Osteoblast (primary cell): ENCODE measurements around the gene LSS. TPM values are rescaled to one million over a fixed set of nuclear protein-coding genes. Genes with fewer than 3 reads are reported as not detected.

ENCODE experiments used
- DNase-seq: peaks from one replicate; pipeline ENCODE4 v3.0.0; 2011; ENCODE audit warnings: low spot score, mixed read lengths; ENCODE audit not compliant: insufficient read length; ENCODE audit errors: missing footprints
- H2AFZ ChIP-seq: 2 replicates; pipeline ENCODE4 v1.6.0; 2011; ENCODE audit warnings: mild to moderate bottlenecking, low read length
- H3K27ac ChIP-seq: 2 replicates; pipeline ENCODE4 v1.5.1; 2011; ENCODE audit warnings: mild to moderate bottlenecking, low read depth, low read length, moderate library complexity
- H3K27me3 ChIP-seq: 2 replicates; pipeline ENCODE4 v1.6.0; 2012; ENCODE audit warnings: mild to moderate bottlenecking, control low read depth, inconsistent platforms, low read length, moderate library complexity; ENCODE audit not compliant: insufficient read depth
- H3K36me3 ChIP-seq: 2 replicates; pipeline ENCODE4 v1.5.1; 2011; ENCODE audit warnings: mild to moderate bottlenecking, low read length, control low read depth, moderate library complexity; ENCODE audit not compliant: insufficient read depth
- H3K4me1 ChIP-seq: 2 replicates; pipeline ENCODE4 v1.5.1; 2011; ENCODE audit warnings: mild to moderate bottlenecking, low read length, control low read depth, moderate library complexity; ENCODE audit not compliant: insufficient read depth
- H3K4me2 ChIP-seq: 2 replicates; pipeline ENCODE4 v1.6.0; 2011; ENCODE audit warnings: mild to moderate bottlenecking, low read length; ENCODE audit not compliant: insufficient read depth
- H3K4me3 ChIP-seq: fragments of 200-600 bp; sonication (generic); 3 replicates; pipeline ENCODE4 v1.5.1; 2012; ENCODE audit warnings: mild to moderate bottlenecking, low read length, inconsistent platforms; ENCODE audit not compliant: insufficient read depth
- H3K79me2 ChIP-seq: 2 replicates; pipeline ENCODE4 v1.6.0; 2012; ENCODE audit warnings: mild to moderate bottlenecking, low read length, control low read depth, inconsistent platforms; ENCODE audit not compliant: insufficient read depth
- H3K9me3 ChIP-seq: 2 replicates; pipeline ENCODE4 v1.5.1; 2011; ENCODE audit warnings: low read depth, low read length, control low read depth
- H4K20me1 ChIP-seq: 2 replicates; pipeline ENCODE4 v1.6.0; 2012; ENCODE audit warnings: mild to moderate bottlenecking, low read length, control low read depth; ENCODE audit not compliant: insufficient read depth
- CTCF ChIP-seq: IDR thresholded peaks from 2 replicates; pipeline ENCODE4 v1.5.1; 2011; ENCODE audit warnings: mild to moderate bottlenecking, low read depth, low read length, moderate library complexity; ENCODE audit errors: extremely low read depth
- total RNA-seq: library from RNA; depleted of rRNA; stranded (reverse); fragments of >200 nt; gene quantifications from 2 replicates; pipeline ENCODE4 v1.2.3, GENCODE V29; 2012

LSS gene
- total RNA-seq, 1 donor, result 122 TPM

GRCh38 chr21:46213620-46214286, 14.8 kb downstream of the LSS start:
- no peak for DNase-seq
- Histone ChIP-seq H3K9me3 (no peaks in the 10 kb centered on the region), H3K27me3 (no peaks in the 10 kb centered on the region), H3K4me1 (no peaks in the 10 kb centered on the region), H4K20me1 (no peaks in the 10 kb centered on the region), H3K27ac (no peak overlapping the region), H3K4me3 (no peak overlapping the region), H3K36me3 (no peaks in the 10 kb centered on the region), H3K79me2 (no peaks in the 10 kb centered on the region), H2AFZ (no peak overlapping the region), H3K4me2 (no peak overlapping the region)
- no peak for TF ChIP-seq CTCF

- Histone ChIP-seq H2AFZ (no peak overlapping the region), H3K27me3 (no peaks in the 10 kb centered on the region), H3K36me3 (no peaks in the 10 kb centered on the region), H3K79me2 (no peaks in the 10 kb centered on the region), H3K4me1 (no peaks in the 10 kb centered on the region), H3K9me3 (no peaks in the 10 kb centered on the region), H4K20me1 (no peaks in the 10 kb centered on the region), H3K27ac (no peak overlapping the region), H3K4me3 (no peak overlapping the region), H3K4me2 (no peak overlapping the region)
- TF ChIP-seq CTCF, result no peak
- DNase-seq, result no peak
Measured at GRCh38 chr21:46212721-46213484, 15.7 kb downstream of the LSS start.

- H3K79me2 ChIP-seq, result no peaks in the 10 kb centered on the region
Measured at GRCh38 chr21:46211786-46212720, 16.5 kb downstream of the LSS start.

More at GRCh38 chr21:46211786-46212720, 16.5 kb downstream of the LSS start:
- Histone ChIP-seq H3K4me3 (no peak overlapping the region), H3K4me1 (no peaks in the 10 kb centered on the region), H3K9me3 (no peaks in the 10 kb centered on the region), H3K4me2 (no peak overlapping the region), H2AFZ (no peak overlapping the region), H3K27me3 (no peaks in the 10 kb centered on the region), H4K20me1 (no peaks in the 10 kb centered on the region), H3K27ac (no peak overlapping the region), H3K36me3 (no peaks in the 10 kb centered on the region)
- no peak for TF ChIP-seq CTCF
- no peak for DNase-seq
